Activated naive CD4-positive, alpha-beta T cell (primary cell): Measurements from ENCODE around the gene KCNJ1.

Experiments used
- DNase-seq, 4 experiments: peaks; one replicate each; lab custom pipeline; 2025; lab: John Stamatoyannopoulos, UW

The KCNJ1 gene

GRCh38 chr11:128867277-128867676, at the start of gene KCNJ1:
Gene KCNJ1 (minus strand): TSS chr11:128867296. CDS start chr11:128840243, 27,053 bp downstream.
- DNase-seq: no peak

GRCh38 chr11:128916681-128917080, 49.6 kb upstream of the KCNJ1 start:
- no peak for DNase-seq

GRCh38 chr11:128916037-128916572, 49.0 kb upstream of the KCNJ1 start:
- no peak for DNase-seq

- no peak for DNase-seq
Observed at GRCh38 chr11:128915149-128915521, 48.0 kb upstream of the KCNJ1 start.

- no peak for DNase-seq
Observed at GRCh38 chr11:128914216-128915148, 47.4 kb upstream of the KCNJ1 start.

- no peak for DNase-seq
Observed at GRCh38 chr11:128913806-128914205, 46.7 kb upstream of the KCNJ1 start.

- DNase-seq: no peak
Observed at GRCh38 chr11:128911701-128912100, 44.6 kb upstream of the KCNJ1 start.

GRCh38 chr11:128911239-128911638, 44.1 kb upstream of the KCNJ1 start:
- DNase-seq: no peak

- no peak for DNase-seq
Observed at GRCh38 chr11:128910576-128910975, 43.5 kb upstream of the KCNJ1 start.

GRCh38 chr11:128909438-128910125, 42.5 kb upstream of the KCNJ1 start:
- no peak for DNase-seq

- DNase-seq: no peak
Observed at GRCh38 chr11:128908391-128909246, 41.5 kb upstream of the KCNJ1 start.

- no peak for DNase-seq
Observed at GRCh38 chr11:128907585-128907984, 40.5 kb upstream of the KCNJ1 start.

GRCh38 chr11:128906185-128907050, 39.3 kb upstream of the KCNJ1 start:
- DNase-seq: no peak

GRCh38 chr11:128905345-128906184, 38.5 kb upstream of the KCNJ1 start:
- DNase-seq: peak in 1 of 4 experiments; percentile 11

- DNase-seq: no peak
Observed at GRCh38 chr11:128904656-128905344, 37.7 kb upstream of the KCNJ1 start.

GRCh38 chr11:128904303-128904655, 37.2 kb upstream of the KCNJ1 start:
- DNase-seq: no peak

GRCh38 chr11:128903248-128904061, 36.4 kb upstream of the KCNJ1 start:
- DNase-seq: no peak

- no peak for DNase-seq
Observed at GRCh38 chr11:128902515-128903066, 35.5 kb upstream of the KCNJ1 start.
